DOHH2 (cell line): Measurements from ENCODE around the gene ZDHHC1.
A peak's percentile ranks its signal among the peaks of the same experiment; 100 is the strongest.

ENCODE experiments used
- EZH2phosphoT487 ChIP-seq: fragments of 200-600 bp; sonication (generic); IDR thresholded peaks from 2 replicates; pipeline ENCODE4 v1.6.1; 2017; ENCODE audit warnings: borderline replicate concordance, mild to moderate bottlenecking, antibody characterized with exemption, low read length, moderate library complexity, mixed read lengths
- TF ChIP-seq, protein P1 (sequence below): fragments of 200-600 bp; sonication (generic); IDR thresholded peaks from one replicate; pipeline ENCODE4 v1.5.1; 2014; ENCODE audit warnings: antibody characterized with exemption, mild to moderate bottlenecking, low read depth, low read length; ENCODE audit not compliant: poor library complexity, severe bottlenecking

- TF ChIP-seq, protein P1, sequence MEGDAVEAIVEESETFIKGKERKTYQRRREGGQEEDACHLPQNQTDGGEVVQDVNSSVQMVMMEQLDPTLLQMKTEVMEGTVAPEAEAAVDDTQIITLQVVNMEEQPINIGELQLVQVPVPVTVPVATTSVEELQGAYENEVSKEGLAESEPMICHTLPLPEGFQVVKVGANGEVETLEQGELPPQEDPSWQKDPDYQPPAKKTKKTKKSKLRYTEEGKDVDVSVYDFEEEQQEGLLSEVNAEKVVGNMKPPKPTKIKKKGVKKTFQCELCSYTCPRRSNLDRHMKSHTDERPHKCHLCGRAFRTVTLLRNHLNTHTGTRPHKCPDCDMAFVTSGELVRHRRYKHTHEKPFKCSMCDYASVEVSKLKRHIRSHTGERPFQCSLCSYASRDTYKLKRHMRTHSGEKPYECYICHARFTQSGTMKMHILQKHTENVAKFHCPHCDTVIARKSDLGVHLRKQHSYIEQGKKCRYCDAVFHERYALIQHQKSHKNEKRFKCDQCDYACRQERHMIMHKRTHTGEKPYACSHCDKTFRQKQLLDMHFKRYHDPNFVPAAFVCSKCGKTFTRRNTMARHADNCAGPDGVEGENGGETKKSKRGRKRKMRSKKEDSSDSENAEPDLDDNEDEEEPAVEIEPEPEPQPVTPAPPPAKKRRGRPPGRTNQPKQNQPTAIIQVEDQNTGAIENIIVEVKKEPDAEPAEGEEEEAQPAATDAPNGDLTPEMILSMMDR, result no peak
- peak; percentile 97; the same call in 1 of the 2 replicates for TF ChIP-seq EZH2phosphoT487
Observed at GRCh38 chr16:67430504-67430976, 14.3 kb upstream of the ZDHHC1 start.
